ENCODE results near the gene NUDCD3. TPM values are rescaled to one million over a fixed set of nuclear protein-coding genes. Genes with fewer than 3 reads are reported as not detected.

The NUDCD3 gene
- total and polyA plus RNA-seq, 2 experiments from 2014 or later: 35.7 to 42.7 TPM

DNA sequence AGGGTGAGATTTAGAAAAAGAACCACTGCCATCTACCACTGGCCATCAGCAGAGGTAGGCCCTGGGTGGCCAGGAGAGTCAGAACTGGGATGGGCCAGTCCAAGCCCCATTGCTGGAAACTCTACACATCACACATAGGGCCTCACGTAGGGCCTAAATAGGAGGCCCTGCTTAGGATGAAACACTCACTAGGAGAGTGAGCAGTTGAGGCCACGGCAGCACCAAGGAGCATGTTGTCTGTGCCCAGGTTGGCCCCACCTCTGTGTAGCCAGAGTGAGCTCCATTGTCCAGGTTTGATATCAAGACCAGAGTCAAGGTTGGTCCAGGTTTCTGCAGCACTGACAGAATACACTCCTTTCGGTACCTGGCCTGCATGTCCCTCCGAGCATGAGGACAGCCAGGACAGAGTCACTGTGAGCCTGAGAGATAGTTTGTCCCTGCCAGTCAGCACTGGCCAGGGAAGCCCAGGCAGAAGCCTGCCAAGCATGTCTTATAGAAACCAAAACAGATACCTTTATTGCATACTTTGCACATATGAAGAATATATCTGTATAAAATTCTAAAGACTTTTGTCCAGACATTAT, 87.2 kb downstream of the NUDCD3 start (continued):
- TF ChIP-seq, protein P1, sequence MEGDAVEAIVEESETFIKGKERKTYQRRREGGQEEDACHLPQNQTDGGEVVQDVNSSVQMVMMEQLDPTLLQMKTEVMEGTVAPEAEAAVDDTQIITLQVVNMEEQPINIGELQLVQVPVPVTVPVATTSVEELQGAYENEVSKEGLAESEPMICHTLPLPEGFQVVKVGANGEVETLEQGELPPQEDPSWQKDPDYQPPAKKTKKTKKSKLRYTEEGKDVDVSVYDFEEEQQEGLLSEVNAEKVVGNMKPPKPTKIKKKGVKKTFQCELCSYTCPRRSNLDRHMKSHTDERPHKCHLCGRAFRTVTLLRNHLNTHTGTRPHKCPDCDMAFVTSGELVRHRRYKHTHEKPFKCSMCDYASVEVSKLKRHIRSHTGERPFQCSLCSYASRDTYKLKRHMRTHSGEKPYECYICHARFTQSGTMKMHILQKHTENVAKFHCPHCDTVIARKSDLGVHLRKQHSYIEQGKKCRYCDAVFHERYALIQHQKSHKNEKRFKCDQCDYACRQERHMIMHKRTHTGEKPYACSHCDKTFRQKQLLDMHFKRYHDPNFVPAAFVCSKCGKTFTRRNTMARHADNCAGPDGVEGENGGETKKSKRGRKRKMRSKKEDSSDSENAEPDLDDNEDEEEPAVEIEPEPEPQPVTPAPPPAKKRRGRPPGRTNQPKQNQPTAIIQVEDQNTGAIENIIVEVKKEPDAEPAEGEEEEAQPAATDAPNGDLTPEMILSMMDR (conservative IDR thresholded peaks at IDR 0.05; ENCODE audit: low read depth in 2 of 2): no peak
- no peak for TF ChIP-seq NANOG (IDR thresholded peaks at IDR 0.05; ENCODE audit: borderline replicate concordance)

DNA sequence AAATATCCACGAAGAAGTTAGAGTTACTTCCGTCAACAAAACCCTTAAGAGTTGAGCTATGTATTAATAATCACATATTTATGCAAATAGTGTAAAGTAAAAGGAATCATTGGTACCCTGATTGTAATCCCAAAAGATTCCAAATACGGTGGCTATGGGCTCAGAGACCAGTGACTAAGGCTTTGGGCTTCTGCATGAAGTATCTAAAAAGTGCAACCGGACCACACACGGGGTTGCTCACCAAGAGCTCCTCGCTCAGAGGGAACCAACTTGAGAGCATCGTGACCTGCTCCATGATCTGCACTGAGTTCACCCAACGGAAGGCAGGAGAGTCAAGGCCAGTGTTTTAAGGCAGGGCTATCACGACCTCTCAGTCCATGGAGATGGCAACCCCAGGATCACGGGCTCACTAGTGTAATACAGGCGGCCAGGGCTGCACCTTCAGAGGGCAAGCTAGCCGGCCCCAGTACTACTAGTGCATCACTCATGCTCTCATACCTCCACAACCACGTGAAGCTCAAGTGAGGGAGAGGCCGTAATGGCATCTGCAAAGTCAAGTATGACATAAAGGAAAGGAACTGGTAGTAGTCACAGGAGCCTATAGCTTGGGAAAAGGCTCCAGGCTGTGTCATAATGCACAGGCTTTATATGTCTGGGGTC, 87.9 kb downstream of the NUDCD3 start:
- no peaks in the 10 kb centered on the region; the same call in 2 of the 3 replicates for H3K9me3 Mint-ChIP-seq
- Histone ChIP-seq H3F3A (replicated peaks; ENCODE audit: low read depth) (no peaks in the 10 kb centered on the region), H4K20me1 (replicated peaks; ENCODE audit: insufficient read depth) (peaks cover 2% of the 10 kb centered on the region; the same call in 1 of the 2 replicates), H3K4me2 (no peak overlapping the region), H2AFZ (no peak overlapping the region), H3K4me1 (ENCODE audit: insufficient read depth) (no peaks in the 10 kb centered on the region), H3K9me2 (ENCODE audit: insufficient read depth) (no peaks in the 10 kb centered on the region), H3K79me2 (replicated peaks; ENCODE audit: insufficient read depth) (peaks cover 15% of the 10 kb centered on the region), H3K4me3 (no peak overlapping the region), H3K36me3 (ENCODE audit: insufficient read depth) (no peaks in the 10 kb centered on the region), H3K27me3 (ENCODE audit: insufficient read depth) (no peaks in the 10 kb centered on the region), H3K27ac (ENCODE audit: low read depth) (no peak overlapping the region)
- no peak overlapping the region for H3K4me3 Mint-ChIP-seq
- no peak for ATAC-seq
- peaks cover 16% of the 10 kb centered on the region for H3K4me1 Mint-ChIP-seq
- H3K27ac Mint-ChIP-seq: no peak overlapping the region; the same call in 1 of the 2 replicates
- peaks cover 5% of the 10 kb centered on the region for H3K36me3 Mint-ChIP-seq (ENCODE audit: low read depth)
- DNase-seq (ENCODE audit: low spot score): no peak
- no peaks in the 10 kb centered on the region for H3K27me3 Mint-ChIP-seq (ENCODE audit: insufficient read depth, low read depth, poor library complexity)
- TF ChIP-seq, protein P1 (conservative IDR thresholded peaks at IDR 0.05; ENCODE audit: low read depth in 2 of 2): no peak
- no peak for TF ChIP-seq CREB1 (CRISPR knock-in tag; IDR thresholded peaks at IDR 0.05; ENCODE audit: low read depth)
- TF ChIP-seq POLR2AphosphoS5 (IDR thresholded peaks at IDR 0.05; ENCODE audit: low read depth): no peak
- TF ChIP-seq, protein P2, sequence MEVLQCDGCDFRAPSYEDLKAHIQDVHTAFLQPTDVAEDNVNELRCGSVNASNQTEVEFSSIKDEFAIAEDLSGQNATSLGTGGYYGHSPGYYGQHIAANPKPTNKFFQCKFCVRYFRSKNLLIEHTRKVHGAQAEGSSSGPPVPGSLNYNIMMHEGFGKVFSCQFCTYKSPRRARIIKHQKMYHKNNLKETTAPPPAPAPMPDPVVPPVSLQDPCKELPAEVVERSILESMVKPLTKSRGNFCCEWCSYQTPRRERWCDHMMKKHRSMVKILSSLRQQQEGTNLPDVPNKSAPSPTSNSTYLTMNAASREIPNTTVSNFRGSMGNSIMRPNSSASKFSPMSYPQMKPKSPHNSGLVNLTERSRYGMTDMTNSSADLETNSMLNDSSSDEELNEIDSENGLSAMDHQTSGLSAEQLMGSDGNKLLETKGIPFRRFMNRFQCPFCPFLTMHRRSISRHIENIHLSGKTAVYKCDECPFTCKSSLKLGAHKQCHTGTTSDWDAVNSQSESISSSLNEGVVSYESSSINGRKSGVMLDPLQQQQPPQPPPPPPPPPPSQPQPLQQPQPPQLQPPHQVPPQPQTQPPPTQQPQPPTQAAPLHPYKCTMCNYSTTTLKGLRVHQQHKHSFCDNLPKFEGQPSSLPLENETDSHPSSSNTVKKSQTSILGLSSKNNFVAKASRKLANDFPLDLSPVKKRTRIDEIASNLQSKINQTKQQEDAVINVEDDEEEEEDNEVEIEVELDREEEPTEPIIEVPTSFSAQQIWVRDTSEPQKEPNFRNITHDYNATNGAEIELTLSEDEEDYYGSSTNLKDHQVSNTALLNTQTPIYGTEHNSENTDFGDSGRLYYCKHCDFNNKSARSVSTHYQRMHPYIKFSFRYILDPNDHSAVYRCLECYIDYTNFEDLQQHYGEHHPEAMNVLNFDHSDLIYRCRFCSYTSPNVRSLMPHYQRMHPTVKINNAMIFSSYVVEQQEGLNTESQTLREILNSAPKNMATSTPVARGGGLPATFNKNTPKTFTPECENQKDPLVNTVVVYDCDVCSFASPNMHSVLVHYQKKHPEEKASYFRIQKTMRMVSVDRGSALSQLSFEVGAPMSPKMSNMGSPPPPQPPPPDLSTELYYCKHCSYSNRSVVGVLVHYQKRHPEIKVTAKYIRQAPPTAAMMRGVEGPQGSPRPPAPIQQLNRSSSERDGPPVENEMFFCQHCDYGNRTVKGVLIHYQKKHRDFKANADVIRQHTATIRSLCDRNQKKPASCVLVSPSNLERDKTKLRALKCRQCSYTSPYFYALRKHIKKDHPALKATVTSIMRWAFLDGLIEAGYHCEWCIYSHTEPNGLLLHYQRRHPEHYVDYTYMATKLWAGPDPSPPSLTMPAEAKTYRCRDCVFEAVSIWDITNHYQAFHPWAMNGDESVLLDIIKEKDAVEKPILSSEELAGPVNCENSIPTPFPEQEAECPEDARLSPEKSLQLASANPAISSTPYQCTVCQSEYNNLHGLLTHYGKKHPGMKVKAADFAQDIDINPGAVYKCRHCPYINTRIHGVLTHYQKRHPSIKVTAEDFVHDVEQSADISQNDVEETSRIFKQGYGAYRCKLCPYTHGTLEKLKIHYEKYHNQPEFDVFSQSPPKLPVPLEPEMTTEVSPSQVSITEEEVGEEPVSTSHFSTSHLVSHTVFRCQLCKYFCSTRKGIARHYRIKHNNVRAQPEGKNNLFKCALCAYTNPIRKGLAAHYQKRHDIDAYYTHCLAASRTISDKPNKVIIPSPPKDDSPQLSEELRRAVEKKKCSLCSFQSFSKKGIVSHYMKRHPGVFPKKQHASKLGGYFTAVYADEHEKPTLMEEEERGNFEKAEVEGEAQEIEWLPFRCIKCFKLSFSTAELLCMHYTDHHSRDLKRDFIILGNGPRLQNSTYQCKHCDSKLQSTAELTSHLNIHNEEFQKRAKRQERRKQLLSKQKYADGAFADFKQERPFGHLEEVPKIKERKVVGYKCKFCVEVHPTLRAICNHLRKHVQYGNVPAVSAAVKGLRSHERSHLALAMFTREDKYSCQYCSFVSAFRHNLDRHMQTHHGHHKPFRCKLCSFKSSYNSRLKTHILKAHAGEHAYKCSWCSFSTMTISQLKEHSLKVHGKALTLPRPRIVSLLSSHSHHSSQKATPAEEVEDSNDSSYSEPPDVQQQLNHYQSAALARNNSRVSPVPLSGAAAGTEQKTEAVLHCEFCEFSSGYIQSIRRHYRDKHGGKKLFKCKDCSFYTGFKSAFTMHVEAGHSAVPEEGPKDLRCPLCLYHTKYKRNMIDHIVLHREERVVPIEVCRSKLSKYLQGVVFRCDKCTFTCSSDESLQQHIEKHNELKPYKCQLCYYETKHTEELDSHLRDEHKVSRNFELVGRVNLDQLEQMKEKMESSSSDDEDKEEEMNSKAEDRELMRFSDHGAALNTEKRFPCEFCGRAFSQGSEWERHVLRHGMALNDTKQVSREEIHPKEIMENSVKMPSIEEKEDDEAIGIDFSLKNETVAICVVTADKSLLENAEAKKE (CRISPR knock-in tag; IDR thresholded peaks at IDR 0.05): no peak
- TF ChIP-seq, protein P3, sequence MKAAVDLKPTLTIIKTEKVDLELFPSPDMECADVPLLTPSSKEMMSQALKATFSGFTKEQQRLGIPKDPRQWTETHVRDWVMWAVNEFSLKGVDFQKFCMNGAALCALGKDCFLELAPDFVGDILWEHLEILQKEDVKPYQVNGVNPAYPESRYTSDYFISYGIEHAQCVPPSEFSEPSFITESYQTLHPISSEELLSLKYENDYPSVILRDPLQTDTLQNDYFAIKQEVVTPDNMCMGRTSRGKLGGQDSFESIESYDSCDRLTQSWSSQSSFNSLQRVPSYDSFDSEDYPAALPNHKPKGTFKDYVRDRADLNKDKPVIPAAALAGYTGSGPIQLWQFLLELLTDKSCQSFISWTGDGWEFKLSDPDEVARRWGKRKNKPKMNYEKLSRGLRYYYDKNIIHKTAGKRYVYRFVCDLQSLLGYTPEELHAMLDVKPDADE (IDR thresholded peaks at IDR 0.05): no peak
- TF ChIP-seq, protein P4, sequence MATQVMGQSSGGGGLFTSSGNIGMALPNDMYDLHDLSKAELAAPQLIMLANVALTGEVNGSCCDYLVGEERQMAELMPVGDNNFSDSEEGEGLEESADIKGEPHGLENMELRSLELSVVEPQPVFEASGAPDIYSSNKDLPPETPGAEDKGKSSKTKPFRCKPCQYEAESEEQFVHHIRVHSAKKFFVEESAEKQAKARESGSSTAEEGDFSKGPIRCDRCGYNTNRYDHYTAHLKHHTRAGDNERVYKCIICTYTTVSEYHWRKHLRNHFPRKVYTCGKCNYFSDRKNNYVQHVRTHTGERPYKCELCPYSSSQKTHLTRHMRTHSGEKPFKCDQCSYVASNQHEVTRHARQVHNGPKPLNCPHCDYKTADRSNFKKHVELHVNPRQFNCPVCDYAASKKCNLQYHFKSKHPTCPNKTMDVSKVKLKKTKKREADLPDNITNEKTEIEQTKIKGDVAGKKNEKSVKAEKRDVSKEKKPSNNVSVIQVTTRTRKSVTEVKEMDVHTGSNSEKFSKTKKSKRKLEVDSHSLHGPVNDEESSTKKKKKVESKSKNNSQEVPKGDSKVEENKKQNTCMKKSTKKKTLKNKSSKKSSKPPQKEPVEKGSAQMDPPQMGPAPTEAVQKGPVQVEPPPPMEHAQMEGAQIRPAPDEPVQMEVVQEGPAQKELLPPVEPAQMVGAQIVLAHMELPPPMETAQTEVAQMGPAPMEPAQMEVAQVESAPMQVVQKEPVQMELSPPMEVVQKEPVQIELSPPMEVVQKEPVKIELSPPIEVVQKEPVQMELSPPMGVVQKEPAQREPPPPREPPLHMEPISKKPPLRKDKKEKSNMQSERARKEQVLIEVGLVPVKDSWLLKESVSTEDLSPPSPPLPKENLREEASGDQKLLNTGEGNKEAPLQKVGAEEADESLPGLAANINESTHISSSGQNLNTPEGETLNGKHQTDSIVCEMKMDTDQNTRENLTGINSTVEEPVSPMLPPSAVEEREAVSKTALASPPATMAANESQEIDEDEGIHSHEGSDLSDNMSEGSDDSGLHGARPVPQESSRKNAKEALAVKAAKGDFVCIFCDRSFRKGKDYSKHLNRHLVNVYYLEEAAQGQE (IDR thresholded peaks at IDR 0.05; ENCODE audit: unreplicated experiment): no peak
- no peak for TF ChIP-seq STAT1 (IDR thresholded peaks at IDR 0.05; ENCODE audit: unreplicated experiment)
